ENCODE measurements around the gene PYROXD2.

GRCh38 chr10:98407017-98407743, 7.8 kb downstream of the PYROXD2 start:
- TF ChIP-seq CTCF (IDR thresholded peaks at IDR 0.05): no peak
- TF ChIP-seq POLR2A (IDR thresholded peaks at IDR 0.05): no peak
